ENCODE results near the gene ASPA. TPM values are rescaled to one million over a fixed set of nuclear protein-coding genes. Genes with fewer than 3 reads are reported as not detected.

The ASPA gene
- total RNA-seq, 1 experiment from 2014 or later, result 0.04 TPM

DNA sequence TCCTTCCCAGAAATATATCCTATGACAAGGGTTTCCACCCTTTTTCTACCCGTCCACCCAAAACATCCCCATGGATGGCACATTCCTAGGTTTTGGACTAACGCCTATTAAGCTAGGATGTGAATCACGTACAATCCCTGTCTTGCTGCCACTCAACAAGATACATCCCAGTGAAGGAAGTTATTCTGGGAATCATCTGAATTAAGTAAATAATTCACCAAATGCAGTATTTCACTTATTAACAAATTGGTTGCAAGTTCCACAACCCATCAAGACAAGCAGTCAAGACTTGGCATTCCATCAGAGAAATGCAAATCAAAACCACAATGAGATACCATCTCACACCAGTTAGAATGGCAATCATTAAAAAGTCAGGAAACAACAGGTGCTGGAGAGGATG is 32.1 kb downstream of the ASPA start (continued):
- TF ChIP-seq AFF4 (CRISPR knock-in tag; IDR thresholded peaks at IDR 0.05; ENCODE audit: borderline replicate concordance) (no peak), NFATC4 (CRISPR knock-in tag; IDR thresholded peaks at IDR 0.05) (no peak), ZNF532 (CRISPR knock-in tag; IDR thresholded peaks at IDR 0.05; ENCODE audit: borderline replicate concordance) (no peak), MYBL2 (CRISPR knock-in tag; IDR thresholded peaks at IDR 0.05) (no peak), STAT6 (CRISPR knock-in tag; conservative IDR thresholded peaks at IDR 0.05; ENCODE audit: low read depth) (no peak), NR1H2 (CRISPR knock-in tag; IDR thresholded peaks at IDR 0.05) (no peak)
- TF ChIP-seq, protein P1, sequence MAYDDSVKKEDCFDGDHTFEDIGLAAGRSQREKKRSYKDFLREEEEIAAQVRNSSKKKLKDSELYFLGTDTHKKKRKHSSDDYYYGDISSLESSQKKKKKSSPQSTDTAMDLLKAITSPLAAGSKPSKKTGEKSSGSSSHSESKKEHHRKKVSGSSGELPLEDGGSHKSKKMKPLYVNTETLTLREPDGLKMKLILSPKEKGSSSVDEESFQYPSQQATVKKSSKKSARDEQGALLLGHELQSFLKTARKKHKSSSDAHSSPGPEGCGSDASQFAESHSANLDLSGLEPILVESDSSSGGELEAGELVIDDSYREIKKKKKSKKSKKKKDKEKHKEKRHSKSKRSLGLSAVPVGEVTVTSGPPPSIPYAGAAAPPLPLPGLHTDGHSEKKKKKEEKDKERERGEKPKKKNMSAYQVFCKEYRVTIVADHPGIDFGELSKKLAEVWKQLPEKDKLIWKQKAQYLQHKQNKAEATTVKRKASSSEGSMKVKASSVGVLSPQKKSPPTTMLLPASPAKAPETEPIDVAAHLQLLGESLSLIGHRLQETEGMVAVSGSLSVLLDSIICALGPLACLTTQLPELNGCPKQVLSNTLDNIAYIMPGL (CRISPR knock-in tag; IDR thresholded peaks at IDR 0.05), result no peak
- TF ChIP-seq, protein P2, sequence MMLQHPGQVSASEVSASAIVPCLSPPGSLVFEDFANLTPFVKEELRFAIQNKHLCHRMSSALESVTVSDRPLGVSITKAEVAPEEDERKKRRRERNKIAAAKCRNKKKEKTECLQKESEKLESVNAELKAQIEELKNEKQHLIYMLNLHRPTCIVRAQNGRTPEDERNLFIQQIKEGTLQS (CRISPR knock-in tag; conservative IDR thresholded peaks at IDR 0.05), result no peak

DNA sequence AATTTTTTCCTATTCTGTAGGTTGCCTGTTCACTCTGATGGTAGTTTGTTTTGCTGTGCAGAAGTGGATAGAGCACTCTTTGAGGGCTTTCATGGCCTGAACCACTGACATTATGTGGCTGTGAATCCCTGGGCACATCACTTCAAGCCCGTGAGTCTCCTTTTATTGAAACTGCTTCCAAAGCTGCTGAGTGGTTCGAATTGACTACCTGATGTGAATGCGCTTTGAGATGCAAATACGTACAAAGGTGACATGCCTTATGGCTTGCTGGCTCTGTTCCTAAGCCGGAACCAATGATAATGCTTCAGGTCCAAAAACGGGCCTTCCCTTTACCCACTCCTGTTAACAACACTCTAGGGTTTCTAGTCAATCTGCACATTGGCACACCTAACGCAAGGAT is 34.3 kb downstream of the ASPA start:
- Mint-ChIP-seq H3K4me3 (no peak overlapping the region), H3K27ac (peak overlapping the region; percentile 73), H3K9me3 (peaks cover 4% of the 10 kb centered on the region), H3K4me1 (peaks cover 47% of the 10 kb centered on the region), H3K27me3 (ENCODE audit: low read depth) (peaks cover 20% of the 10 kb centered on the region), H3K36me3 (peaks cover 3% of the 10 kb centered on the region; the same call in 1 of the 2 replicates)
- DNase-seq (ENCODE audit: low spot score) (no peak), ATAC-seq (peak; percentile 67)
- CTCF ChIA-PET, result interaction anchor here (1.0 kb wide), 1 partner anchor 25 kb away, joined by 3 read pairs; no protein-coding TSS in a partner anchor
- TF ChIP-seq, protein P3, sequence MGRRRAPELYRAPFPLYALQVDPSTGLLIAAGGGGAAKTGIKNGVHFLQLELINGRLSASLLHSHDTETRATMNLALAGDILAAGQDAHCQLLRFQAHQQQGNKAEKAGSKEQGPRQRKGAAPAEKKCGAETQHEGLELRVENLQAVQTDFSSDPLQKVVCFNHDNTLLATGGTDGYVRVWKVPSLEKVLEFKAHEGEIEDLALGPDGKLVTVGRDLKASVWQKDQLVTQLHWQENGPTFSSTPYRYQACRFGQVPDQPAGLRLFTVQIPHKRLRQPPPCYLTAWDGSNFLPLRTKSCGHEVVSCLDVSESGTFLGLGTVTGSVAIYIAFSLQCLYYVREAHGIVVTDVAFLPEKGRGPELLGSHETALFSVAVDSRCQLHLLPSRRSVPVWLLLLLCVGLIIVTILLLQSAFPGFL (CRISPR knock-in tag; IDR thresholded peaks at IDR 0.05; ENCODE audit: borderline replicate concordance), result no peak
- no peak for TF ChIP-seq RELA (CRISPR knock-in tag; IDR thresholded peaks at IDR 0.05; ENCODE audit: borderline replicate concordance)
- no peak for TF ChIP-seq NFYB (CRISPR knock-in tag; conservative IDR thresholded peaks at IDR 0.05; ENCODE audit: low read depth)
- TF ChIP-seq GRHL2 (CRISPR knock-in tag; IDR thresholded peaks at IDR 0.05; ENCODE audit: insufficient replicate concordance, severe bottlenecking), result no peak
- TF ChIP-seq, protein P4, sequence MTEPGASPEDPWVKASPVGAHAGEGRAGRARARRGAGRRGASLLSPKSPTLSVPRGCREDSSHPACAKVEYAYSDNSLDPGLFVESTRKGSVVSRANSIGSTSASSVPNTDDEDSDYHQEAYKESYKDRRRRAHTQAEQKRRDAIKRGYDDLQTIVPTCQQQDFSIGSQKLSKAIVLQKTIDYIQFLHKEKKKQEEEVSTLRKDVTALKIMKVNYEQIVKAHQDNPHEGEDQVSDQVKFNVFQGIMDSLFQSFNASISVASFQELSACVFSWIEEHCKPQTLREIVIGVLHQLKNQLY (CRISPR knock-in tag; IDR thresholded peaks at IDR 0.05), result no peak
- POLR2A ChIA-PET, result interaction anchor here (0.6 kb wide), 1 partner anchor 10 kb away, joined by 3 read pairs; no protein-coding TSS in a partner anchor

Measured in WTC11 (cell line).